Esophagus squamous epithelium (tissue), 4 donors: ENCODE results near the gene ZFAND3. TPM values are rescaled to one million over a fixed set of nuclear protein-coding genes. Genes with fewer than 3 reads are reported as not detected.

Experiments
- small RNA-seq, 4 donors: library from RNA; depleted of rRNA; stranded (forward); fragments of <200 nt; gene quantifications; one replicate each; pipeline ENCODE3, GENCODE V24; 2016
- total RNA-seq, 4 donors: library from RNA; depleted of rRNA; stranded (reverse); fragments of >200 nt; gene quantifications; one replicate each; pipeline ENCODE4 v1.1.0, GENCODE V29; 2016

The ZFAND3 gene
- total RNA-seq, 4 donors from 2014 or later: 15.7 to 23.8 (median 20.9) TPM

Small RNA genes within 50 kb of the gene (small RNA-seq; reads per million reads assigned to genes)
- gene RN7SL285P: 0 reads per million in 4 donors
- 0 reads per million in 4 donors for gene RNU1-87P

Other genes with a start within 250 kb of the ZFAND3 start
- gene MDGA1, start 121.8 kb upstream of the ZFAND3 start, total RNA-seq: 10 to 100 TPM; 10.1 to 26.5 (median 11.3) TPM